ENCODE results near the gene PFKM. TPM values are rescaled to one million over a fixed set of nuclear protein-coding genes. Genes with fewer than 3 reads are reported as not detected.
"Not testable (repeated sequence)": the region's sequence is repeated elsewhere in the genome, so short reads cannot be mapped to it uniquely, and the experiment has no call there.

PFKM gene
- total and polyA plus RNA-seq, 5 donors from 2014 or later = 4.6 to 13.6 (median 6.0) TPM

DNA sequence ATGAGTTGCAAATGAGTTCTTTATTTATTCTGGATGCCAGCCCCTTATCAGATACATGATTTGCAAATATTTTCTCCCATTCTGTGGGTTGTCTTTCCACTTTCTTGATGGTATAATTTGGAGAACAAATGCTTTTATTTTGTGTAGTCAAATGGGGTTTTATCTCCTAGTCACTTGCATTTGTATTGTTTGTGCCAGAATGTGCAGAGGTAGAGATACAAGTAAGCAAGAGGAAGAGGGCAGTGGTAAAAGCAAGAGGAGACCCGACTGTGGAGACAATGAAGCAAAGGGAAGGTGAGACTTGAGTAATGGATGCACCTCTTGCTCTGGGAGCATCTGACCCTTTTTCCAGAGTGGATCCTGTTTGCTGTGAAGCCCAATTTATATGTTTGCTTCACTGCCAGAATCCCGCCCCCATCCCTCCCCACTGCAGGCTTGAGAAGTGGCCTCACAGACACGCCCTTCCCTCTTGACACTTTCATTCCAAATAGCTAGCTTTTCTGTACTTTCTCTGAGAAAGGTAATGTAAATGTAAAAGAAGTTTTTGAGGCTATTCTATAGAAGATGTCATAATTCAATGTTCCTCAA lies 786 bp upstream of the PFKM start:
- Mint-ChIP-seq H3K36me3 (peaks cover 5% of the 10 kb centered on the region), H3K4me3 (peak overlapping the region; percentile 88 to 98 (median 98)), H3K27me3 (peaks cover 22% of the 10 kb centered on the region), H3K4me1 (peaks cover 17 to 28% (median 18%) of the 10 kb centered on the region in 4 donors), H3K9me3 (peaks cover 0 to 2% (median 0%) of the 10 kb centered on the region in 7 donors), H3K27ac (peak overlapping the region in 1 of 3 donors; percentile 92)
- Histone ChIP-seq H3K4me1 (ENCODE audit: control insufficient read depth, insufficient read depth, low read length, poor library complexity, severe bottlenecking) (peaks cover 9% of the 10 kb centered on the region), H3K9me3 (ENCODE audit: control insufficient read depth in 2 of 2, low read length in 2 of 2) (no peaks in the 10 kb centered on the region), H3K4me3 (ENCODE audit: low read depth, low read length) (peak overlapping the region; percentile 77), H3K36me3 (ENCODE audit: control insufficient read depth, insufficient read depth, low read length) (no peaks in the 10 kb centered on the region), H3K27me3 (ENCODE audit: control insufficient read depth, insufficient read depth, low read length) (peaks cover 3% of the 10 kb centered on the region), H3K27ac (ENCODE audit: insufficient read depth, low read length, poor library complexity, severe bottlenecking) (no peak overlapping the region)
- no peak for DNase-seq
- ATAC-seq (ENCODE audit: low read depth in 2 of 2) = no peak

DNA sequence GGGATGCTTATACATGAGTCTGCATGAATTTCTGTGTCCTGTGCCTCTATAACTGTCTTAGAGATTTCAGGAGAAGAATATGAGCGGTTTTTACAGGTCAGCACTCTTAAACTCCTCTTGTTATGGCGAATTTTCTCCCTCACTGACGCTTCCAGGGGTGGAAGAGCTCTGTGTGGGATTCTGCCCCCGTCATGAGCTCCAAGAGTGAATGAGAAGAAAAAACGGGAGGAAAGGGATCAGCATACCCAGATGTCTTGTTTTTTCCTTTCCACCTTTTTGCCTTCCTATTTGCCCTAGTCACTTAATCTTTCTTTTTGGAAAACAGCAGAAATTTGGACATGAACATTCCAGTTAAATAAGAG lies 651 bp downstream of the PFKM start:
- peaks cover 5% of the 10 kb centered on the region for H3K36me3 ChIP-seq (ENCODE audit: control insufficient read depth, insufficient read depth, low read length)
- H3K4me1 ChIP-seq (ENCODE audit: control insufficient read depth, insufficient read depth, low read length, poor library complexity, severe bottlenecking) = peaks cover 9% of the 10 kb centered on the region
- no peaks in the 10 kb centered on the region for H3K9me3 Mint-ChIP-seq
- no peak for DNase-seq
- H3K27me3 ChIP-seq (ENCODE audit: control insufficient read depth, insufficient read depth, low read length) = peaks cover 3% of the 10 kb centered on the region
- H3K4me1 Mint-ChIP-seq = peaks cover 18 to 28% (median 20%) of the 10 kb centered on the region in 4 donors
- no peaks in the 10 kb centered on the region for H3K9me3 ChIP-seq (ENCODE audit: control insufficient read depth in 2 of 2, low read length in 2 of 2)
- H3K27ac Mint-ChIP-seq = peak overlapping the region in 2 of 3 donors; percentile 82 to 92
- H3K27ac ChIP-seq (ENCODE audit: insufficient read depth, low read length, poor library complexity, severe bottlenecking) = no peak overlapping the region
- H3K4me3 Mint-ChIP-seq = peak overlapping the region; percentile 88 to 98 (median 98)
- H3K36me3 Mint-ChIP-seq = peaks cover 10% of the 10 kb centered on the region
- ATAC-seq (ENCODE audit: low read depth in 2 of 2) = no peak
- peaks cover 16% of the 10 kb centered on the region for H3K27me3 Mint-ChIP-seq
- H3K4me3 ChIP-seq (ENCODE audit: low read depth, low read length) = peak overlapping the region; percentile 77

DNA sequence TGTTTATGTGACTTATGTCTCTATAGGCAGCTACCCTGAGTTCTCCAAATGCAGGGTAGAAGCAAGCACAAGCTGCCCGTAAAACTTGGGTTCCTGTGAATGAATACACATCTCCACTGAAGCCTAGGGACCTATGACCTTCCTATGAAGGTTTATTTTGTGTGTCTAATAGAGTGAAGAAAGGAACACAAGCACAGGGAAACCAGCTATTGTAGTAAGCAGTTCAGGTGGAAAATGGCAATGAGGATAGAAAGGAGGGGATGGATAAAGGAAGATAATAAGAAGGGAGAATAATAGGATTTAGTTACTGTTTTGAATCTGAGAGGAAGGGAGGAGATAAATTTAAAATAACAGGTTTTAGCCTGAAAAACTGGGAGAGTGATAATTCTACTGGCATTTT lies 2.4 kb downstream of the PFKM start:
- peaks cover 5% of the 10 kb centered on the region for H3K36me3 ChIP-seq (ENCODE audit: control insufficient read depth, insufficient read depth, low read length)
- ATAC-seq (ENCODE audit: low read depth in 2 of 2) (no peak), DNase-seq (no peak)
- Mint-ChIP-seq H3K4me3 (peak overlapping the region in 2 of 4 donors; percentile 10 to 45), H3K27ac (no peak overlapping the region), H3K9me3 (no peaks in the 10 kb centered on the region), H3K36me3 (peaks cover 15% of the 10 kb centered on the region), H3K27me3 (peaks cover 11% of the 10 kb centered on the region), H3K4me1 (peaks cover 18 to 28% (median 20%) of the 10 kb centered on the region in 4 donors)
- H3K9me3 ChIP-seq (ENCODE audit: control insufficient read depth in 2 of 2, low read length in 2 of 2) = no peaks in the 10 kb centered on the region
- no peak overlapping the region for H3K27ac ChIP-seq (ENCODE audit: insufficient read depth, low read length, poor library complexity, severe bottlenecking)
- no peaks in the 10 kb centered on the region for H3K27me3 ChIP-seq (ENCODE audit: control insufficient read depth, insufficient read depth, low read length)
- H3K4me1 ChIP-seq (ENCODE audit: control insufficient read depth, insufficient read depth, low read length, poor library complexity, severe bottlenecking) = peaks cover 9% of the 10 kb centered on the region
- no peak overlapping the region for H3K4me3 ChIP-seq (ENCODE audit: low read depth, low read length)

DNA sequence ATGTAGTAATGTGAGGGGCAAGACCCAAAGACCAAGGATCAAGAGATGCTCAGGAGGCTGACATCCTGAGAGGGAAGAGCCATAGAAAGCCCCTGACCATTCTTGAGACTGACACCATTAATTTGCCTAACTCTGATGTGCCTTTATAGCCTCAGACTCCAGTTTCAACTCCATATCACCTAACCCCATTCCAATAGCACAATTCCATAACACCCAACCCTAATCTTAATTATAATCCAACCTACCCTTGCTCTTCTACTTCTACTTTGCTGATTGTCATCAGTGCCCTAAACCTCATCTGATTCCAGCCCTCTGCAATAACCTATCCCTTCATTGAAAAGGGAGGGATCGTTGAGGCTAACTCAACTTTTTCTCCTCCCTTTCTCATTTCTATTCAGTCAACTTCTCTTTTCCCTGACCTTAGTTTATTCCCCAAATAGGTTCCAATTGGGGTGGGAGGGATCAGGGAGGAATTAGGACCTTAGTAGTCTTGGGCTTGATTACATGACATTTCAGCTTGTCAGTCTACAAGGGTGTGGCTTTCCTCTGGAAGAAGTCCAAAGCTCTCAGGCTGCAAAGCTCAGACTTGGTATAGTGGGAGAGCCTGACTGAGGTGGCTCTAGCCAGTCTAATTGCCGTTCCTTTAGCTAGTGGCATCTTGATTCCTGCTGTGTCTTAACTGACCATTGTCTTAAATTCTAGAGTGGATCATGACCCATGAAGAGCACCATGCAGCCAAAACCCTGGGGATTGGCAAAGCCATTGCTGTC lies 3.1 kb downstream of the PFKM start:
- Mint-ChIP-seq H3K4me3 (peak overlapping the region in 1 of 4 donors; percentile 66), H3K9me3 (no peaks in the 10 kb centered on the region), H3K4me1 (peaks cover 18 to 28% (median 20%) of the 10 kb centered on the region in 4 donors), H3K27ac (peak overlapping the region in 1 of 3 donors; percentile 9), H3K36me3 (peaks cover 17% of the 10 kb centered on the region), H3K27me3 (peaks cover 6% of the 10 kb centered on the region)
- ATAC-seq (ENCODE audit: low read depth in 2 of 2) (no peak), DNase-seq (no peak)
- Histone ChIP-seq H3K4me1 (ENCODE audit: control insufficient read depth, insufficient read depth, low read length, poor library complexity, severe bottlenecking) (peaks cover 9% of the 10 kb centered on the region), H3K27me3 (ENCODE audit: control insufficient read depth, insufficient read depth, low read length) (no peaks in the 10 kb centered on the region), H3K4me3 (ENCODE audit: low read depth, low read length) (no peak overlapping the region), H3K27ac (ENCODE audit: insufficient read depth, low read length, poor library complexity, severe bottlenecking) (no peak overlapping the region), H3K36me3 (ENCODE audit: control insufficient read depth, insufficient read depth, low read length) (peaks cover 5% of the 10 kb centered on the region), H3K9me3 (ENCODE audit: control insufficient read depth in 2 of 2, low read length in 2 of 2) (no peaks in the 10 kb centered on the region)

DNA sequence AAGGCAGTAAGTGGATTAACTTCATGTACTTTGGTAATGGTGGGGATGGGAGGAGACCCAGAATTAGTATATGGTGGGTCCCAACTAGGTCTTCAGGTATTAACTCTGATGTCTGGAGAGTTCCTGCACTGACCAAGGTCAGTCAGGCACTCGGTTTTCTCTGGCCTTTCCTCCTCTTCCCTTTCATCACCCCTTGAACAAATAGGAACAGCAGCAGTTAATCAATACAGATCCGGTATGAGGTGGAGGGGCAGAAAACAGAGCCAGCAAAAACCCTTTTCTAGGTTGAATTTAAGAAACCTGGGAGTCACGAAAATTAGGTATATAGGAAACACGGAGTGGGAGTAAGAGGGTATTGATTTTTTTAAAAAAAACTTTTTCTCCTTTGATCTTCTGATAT lies 4.0 kb downstream of the PFKM start:
- Mint-ChIP-seq H3K36me3 (peaks cover 21% of the 10 kb centered on the region), H3K27ac (no peak overlapping the region), H3K4me3 (no peak overlapping the region), H3K4me1 (peaks cover 18 to 28% (median 20%) of the 10 kb centered on the region in 4 donors), H3K9me3 (no peaks in the 10 kb centered on the region), H3K27me3 (peaks cover 6% of the 10 kb centered on the region)
- DNase-seq (no peak), ATAC-seq (ENCODE audit: low read depth in 2 of 2) (no peak)
- Histone ChIP-seq H3K4me1 (ENCODE audit: control insufficient read depth, insufficient read depth, low read length, poor library complexity, severe bottlenecking) (peaks cover 9% of the 10 kb centered on the region), H3K27ac (ENCODE audit: insufficient read depth, low read length, poor library complexity, severe bottlenecking) (no peak overlapping the region), H3K4me3 (ENCODE audit: low read depth, low read length) (no peak overlapping the region), H3K9me3 (ENCODE audit: control insufficient read depth in 2 of 2, low read length in 2 of 2) (no peaks in the 10 kb centered on the region), H3K27me3 (ENCODE audit: control insufficient read depth, insufficient read depth, low read length) (no peaks in the 10 kb centered on the region), H3K36me3 (ENCODE audit: control insufficient read depth, insufficient read depth, low read length) (peaks cover 5% of the 10 kb centered on the region)

DNA sequence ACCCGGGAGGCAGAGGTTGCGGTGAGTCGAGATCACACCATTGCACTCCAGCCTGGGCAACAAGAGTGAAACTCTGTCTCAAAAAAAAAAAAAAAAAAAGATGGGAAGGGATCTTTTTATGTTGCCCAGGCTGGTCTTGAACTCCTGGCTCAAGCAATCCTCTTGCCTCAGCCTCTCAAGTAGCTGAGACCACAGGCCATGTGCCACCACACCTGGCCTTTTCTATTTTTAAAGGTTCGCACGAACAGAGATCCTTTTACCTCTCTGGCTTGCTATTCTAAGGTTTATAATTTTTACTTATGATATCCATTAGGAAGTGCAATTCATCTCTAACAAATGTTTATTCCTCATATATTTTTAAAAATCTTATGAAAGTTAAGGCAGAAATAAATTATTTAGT lies 6.4 kb downstream of the PFKM start:
- H3K9me3 ChIP-seq (ENCODE audit: control insufficient read depth in 2 of 2, low read length in 2 of 2); H3K9me3 Mint-ChIP-seq; H3K27me3 Mint-ChIP-seq; H3K4me1 ChIP-seq (ENCODE audit: control insufficient read depth, insufficient read depth, low read length, poor library complexity, severe bottlenecking); H3K4me1 Mint-ChIP-seq; H3K4me3 ChIP-seq (ENCODE audit: low read depth, low read length); H3K27me3 ChIP-seq (ENCODE audit: control insufficient read depth, insufficient read depth, low read length); H3K36me3 ChIP-seq (ENCODE audit: control insufficient read depth, insufficient read depth, low read length); DNase-seq; ATAC-seq (ENCODE audit: low read depth in 2 of 2); H3K27ac Mint-ChIP-seq; H3K27ac ChIP-seq (ENCODE audit: insufficient read depth, low read length, poor library complexity, severe bottlenecking); H3K4me3 Mint-ChIP-seq: not testable (repeated sequence)
- peaks cover 25% of the 10 kb centered on the region for H3K36me3 Mint-ChIP-seq

DNA sequence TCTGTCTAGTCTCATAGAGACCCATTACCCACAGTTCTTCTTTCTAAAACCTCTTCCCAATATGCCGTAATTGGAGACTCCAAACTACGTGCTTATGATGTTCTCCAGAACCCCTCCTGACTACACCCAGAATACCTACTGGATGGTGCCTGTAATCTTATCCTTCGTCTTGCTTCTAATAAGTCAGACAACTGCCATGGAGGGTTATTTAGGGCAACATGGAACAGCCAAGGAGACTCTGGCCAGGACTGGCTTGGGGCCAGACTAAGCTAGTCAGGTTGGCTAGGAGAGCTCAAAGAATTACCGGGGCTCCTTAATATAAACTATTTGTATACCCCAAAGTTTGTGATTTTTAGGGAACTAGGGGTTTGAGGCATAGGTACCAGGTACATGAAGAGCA lies 6.8 kb downstream of the PFKM start:
- Histone ChIP-seq H3K4me1 (ENCODE audit: control insufficient read depth, insufficient read depth, low read length, poor library complexity, severe bottlenecking) (no peaks in the 10 kb centered on the region), H3K4me3 (ENCODE audit: low read depth, low read length) (no peak overlapping the region), H3K27ac (ENCODE audit: insufficient read depth, low read length, poor library complexity, severe bottlenecking) (no peak overlapping the region), H3K27me3 (ENCODE audit: control insufficient read depth, insufficient read depth, low read length) (no peaks in the 10 kb centered on the region), H3K9me3 (ENCODE audit: control insufficient read depth in 2 of 2, low read length in 2 of 2) (no peaks in the 10 kb centered on the region), H3K36me3 (ENCODE audit: control insufficient read depth, insufficient read depth, low read length) (peaks cover 7% of the 10 kb centered on the region)
- ATAC-seq (ENCODE audit: low read depth in 2 of 2) = no peak
- Mint-ChIP-seq H3K36me3 (peaks cover 25% of the 10 kb centered on the region), H3K9me3 (no peaks in the 10 kb centered on the region), H3K27me3 (no peaks in the 10 kb centered on the region), H3K4me1 (peaks cover 0 to 7% (median 4%) of the 10 kb centered on the region in 4 donors), H3K27ac (no peak overlapping the region), H3K4me3 (no peak overlapping the region)
- no peak for DNase-seq

Measured in CD4-positive, CD25-positive, alpha-beta regulatory T cell (primary cell).